HL-60/S4 (cell line): ENCODE data around the gene OBP2A.
"Not testable (repeated sequence)": the region's sequence is repeated elsewhere in the genome, so short reads cannot be mapped to it uniquely, and the experiment has no call there.

Experiments
- in situ Hi-C: fragments of 300-500 bp; cut with MboI; formaldehyde crosslinking; loops from 2 replicates; pipeline ENCODE4 v1.14.3; 2022; ENCODE audit warnings: low sequenced_read_pairs

The OBP2A gene, protein sequence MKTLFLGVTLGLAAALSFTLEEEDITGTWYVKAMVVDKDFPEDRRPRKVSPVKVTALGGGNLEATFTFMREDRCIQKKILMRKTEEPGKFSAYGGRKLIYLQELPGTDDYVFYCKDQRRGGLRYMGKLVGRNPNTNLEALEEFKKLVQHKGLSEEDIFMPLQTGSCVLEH

DNA sequence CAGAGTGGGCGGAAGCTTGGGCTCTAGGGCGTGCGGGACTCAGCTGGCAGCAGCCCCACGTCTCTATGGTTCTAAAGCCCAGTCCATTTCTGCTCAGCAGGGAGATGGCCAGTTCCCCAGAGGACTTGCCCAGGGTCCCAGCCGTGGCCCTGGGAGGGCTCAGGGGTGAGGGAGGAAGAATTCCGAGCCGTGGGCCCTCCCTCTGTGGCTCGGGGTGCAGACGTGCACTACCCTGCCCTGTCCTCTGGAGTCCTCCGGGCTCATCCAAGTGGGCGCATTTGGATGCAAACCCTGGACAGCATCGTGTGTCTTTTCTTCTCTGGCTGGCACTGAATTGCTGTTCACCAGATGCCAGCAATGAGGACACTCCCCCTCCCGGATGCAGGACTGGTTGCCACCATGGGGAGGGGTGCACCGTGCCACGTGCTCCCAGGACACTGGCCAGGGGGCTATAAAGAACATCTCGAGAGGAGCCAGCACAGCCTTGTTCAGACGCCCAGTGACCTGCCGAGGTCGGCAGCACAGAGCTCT, at the start of gene OBP2A:
OBP2A (plus strand) TSS at position 481 of the 531 bp plus-strand sequence. CDS start 55 bp downstream, outside the sequence.
- in situ Hi-C loops, result not testable (repeated sequence)

DNA sequence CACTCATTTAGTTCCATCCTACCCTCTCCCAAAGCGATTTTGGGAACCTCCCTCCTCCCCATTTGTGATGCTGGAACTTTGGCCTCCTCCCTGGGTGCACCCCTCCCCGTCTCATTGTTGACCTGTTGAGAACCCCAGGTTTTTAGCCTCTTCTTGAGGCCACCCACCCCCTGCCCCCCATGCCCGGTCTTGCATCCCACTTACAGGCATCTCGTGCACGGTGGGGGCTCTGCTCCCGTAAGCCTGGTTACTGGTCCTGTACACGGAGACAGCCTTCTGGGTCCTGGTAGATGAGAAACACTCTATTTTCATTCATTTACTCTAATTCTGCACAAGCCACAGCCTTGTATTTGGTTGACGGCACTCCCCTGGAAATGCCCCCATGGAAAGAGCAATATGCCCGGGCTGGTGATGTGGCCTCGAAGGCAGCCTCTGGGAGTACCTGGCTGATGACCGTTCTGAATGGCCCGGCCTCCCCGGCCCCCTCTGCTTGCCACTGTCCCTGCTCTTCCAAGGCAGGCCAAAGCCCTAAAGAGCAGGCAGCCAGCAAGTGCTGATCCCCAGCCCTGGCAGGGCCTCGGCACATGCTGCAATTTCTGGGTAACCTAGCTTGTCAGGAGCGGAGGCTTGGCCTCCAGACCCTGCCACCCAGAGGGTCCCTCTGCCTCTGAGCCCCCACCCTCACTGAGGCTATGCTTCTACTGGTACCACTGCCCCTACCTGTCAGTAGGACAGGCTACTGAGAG, 47.4 kb upstream of the OBP2A start:
- in situ Hi-C loops, result no loop called here

DNA sequence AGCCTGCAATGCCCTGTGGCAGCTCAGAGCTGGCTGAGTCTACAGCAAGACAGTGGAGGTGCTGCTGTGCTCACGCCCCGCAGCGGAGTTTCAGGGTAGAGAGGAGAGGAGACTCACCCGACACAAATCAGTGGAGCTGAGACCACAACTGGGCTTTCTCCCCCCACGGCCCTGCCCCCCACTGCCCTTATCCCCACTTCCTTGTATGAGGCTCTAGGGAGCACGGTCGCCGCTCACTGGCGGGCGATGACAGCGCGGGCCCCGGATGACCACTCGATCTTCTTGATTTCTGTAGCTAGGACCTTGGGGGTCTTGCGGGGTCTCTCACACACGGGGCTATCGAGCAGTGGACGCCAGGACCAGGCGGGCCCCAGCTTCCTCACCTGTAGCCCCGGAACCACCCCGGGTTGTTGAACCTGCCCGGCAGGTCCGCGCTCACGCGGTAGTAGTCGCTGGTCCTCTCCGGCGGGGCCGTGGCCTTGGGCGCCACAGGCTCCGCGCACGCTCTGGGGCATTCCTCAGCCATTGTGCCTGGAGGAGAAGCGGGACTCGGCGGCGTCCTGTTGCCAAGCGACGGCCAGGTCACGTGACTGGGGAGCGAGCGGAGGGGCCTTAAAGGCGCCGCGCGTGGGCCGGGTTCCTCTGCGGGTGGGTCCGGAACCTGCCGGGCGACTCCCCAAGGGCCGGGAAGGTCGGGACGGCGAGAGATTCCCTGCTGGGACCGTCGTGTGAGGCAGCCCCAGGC, 46.4 kb upstream of the OBP2A start:
- in situ Hi-C loops, result no loop called here

DNA sequence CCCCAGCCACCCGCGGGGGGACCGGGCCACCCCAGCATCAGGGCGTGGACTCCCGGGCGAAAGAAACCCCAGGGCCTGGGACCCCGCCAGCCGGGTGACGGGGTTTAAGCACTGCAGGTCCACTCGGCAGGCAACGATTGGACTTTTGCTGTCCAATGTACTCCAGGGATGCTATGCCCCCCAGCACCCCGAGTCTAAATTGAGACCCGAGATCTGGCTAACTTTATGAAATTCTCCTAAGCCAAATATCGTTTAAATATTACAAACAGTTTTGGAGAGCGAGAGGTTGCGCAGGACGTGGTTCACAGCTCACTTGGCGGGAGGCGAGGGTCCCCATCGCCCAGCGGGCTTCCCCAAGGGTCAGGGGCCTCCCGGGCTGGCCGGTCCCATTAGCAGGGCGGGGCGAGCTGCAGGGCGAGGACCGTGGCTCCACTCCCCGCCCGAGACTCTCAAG, 45.8 kb upstream of the OBP2A start:
- in situ Hi-C loops, result no loop called here

DNA sequence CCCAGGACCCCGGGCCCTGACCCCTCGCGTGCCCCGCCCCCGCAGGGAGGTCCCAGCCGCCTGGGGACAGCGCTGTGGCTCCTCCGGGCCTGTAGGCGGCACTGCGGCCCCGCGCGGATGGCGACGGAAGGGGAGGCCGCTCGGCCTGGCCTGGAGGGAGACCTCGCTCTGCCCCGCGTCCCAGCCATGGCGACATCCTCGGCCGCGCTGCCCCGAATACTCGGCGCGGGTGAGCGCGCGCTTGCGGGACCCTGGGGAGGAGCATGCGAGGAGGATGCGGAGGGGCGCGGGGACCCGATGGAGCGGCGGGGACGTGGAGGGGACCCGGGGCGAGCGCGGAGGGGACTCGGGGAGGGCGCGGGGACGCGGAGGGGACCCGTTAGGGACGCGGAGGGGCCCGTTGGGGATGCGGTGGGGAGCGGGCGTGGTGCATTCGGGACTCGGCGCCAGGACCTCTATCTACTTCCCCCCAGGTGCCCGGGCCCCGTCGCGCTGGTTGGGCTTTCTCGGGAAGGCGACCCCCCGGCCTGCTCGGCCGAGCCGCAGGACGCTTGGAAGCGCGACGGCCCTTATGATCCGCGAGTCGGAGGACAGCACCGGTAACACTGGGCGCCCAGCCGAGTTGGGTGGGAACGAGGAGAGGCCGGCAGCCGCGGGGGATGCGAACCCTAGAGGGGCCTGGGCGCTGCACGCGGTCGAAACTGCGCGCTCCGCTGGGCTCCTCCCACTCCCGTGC, 45.2 kb upstream of the OBP2A start, which contains the start of gene MRPS2:
MRPS2 (plus strand) TSS at position 158 of the 736 bp plus-strand sequence; CDS start at position 187, 29 bp downstream.
- in situ Hi-C loops, result no loop called here

DNA sequence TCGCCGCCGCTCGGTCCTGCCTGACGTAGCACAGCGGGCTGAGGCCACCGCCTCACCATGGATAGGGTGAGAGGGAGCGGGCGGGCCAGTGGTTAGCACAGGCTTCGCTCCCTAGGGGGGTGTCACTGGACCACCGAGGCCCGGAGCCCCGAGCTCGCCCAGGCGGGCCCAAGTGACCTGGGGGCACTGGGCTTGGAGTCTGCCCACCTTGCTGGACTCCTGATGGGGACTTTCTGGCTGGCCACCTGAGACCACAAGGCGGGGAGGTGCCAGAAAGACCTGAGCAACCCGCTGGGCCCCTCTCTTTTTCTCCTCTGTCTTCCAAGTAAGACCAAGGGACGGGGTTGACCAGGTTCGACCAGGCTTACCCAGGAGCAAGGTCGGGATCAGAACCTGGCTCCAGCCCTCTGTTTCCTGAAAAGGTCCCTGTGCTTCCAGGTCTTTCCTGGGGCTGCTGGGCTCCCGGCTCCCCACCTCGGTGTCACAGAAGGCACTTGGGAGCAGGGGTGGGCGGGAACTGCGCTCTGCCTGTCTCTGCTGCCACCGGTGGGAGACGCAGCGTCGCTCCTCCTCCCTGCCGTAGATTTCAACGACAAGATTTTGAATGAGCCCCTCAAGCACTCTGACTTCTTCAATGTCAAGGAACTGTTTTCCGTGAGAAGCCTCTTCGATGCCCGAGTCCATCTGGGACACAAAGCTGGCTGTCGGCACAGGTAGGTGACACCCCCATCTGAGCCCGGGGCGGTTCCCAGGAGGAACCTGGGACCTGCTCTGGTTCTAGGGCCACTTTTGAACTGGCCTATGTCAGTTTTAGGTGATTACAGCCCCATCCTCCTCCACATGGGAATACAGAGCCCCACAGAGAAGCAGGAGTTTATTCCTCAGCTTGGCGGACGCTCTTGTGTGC, 44.4 kb upstream of the OBP2A start:
- in situ Hi-C loops, result no loop called here

DNA sequence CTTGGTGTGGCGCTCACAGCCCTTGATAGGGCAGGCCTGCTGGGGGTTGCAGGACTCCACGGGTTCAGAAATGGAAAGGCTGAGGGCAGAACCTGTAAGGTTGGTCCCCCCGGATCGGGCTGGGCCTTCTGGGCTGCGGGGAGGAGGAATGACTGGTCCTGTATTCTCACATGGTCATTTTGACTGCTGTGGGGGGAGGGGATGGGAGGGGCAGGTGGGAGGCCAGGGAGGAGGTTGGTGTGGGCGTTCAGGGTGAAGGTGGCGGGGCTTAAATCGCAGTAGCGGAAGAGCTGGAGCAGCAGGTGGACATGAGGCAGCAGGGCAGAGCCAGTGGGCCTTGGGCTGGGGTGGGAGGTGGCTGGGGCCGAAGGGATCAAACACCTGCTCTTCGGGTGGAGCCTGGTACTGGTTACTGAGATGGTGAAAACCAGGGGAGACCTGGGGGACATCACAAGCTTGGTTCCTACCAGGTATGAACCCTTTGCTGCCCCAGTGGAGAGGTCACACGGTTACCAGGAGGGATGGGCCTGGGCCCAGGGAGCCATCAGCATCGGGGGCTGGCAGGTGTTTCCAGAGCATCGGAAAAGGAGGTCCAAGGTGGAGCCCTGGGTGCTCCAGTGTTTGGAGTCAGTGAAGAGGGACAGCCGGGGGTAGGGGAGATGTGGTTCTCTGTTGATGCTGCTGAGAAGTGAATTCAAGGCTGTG, 43.6 kb upstream of the OBP2A start:
- in situ Hi-C loops, result no loop called here

DNA sequence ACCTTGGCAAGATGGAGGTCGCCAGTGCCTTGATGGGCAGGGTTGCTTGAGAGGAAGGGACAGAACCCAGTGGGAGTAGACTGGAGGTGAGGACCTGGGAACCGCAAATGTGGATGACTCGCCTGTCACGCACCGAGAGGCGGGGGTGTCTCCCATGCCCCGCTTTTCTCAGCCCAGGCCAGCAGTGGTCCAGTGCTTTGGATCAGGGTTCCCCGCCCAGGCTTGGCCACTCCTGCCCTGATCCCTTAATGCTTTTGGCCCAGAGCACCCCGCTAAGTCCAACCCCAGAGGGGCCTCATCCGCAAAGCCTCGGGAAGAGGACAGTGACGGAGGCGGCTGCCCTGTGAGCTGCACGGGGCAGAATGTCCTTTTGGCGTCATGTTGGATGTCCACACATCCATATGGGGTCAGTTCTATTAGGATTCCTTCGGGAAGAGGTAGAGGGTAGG, 43.0 kb upstream of the OBP2A start:
- in situ Hi-C loops, result no loop called here

DNA sequence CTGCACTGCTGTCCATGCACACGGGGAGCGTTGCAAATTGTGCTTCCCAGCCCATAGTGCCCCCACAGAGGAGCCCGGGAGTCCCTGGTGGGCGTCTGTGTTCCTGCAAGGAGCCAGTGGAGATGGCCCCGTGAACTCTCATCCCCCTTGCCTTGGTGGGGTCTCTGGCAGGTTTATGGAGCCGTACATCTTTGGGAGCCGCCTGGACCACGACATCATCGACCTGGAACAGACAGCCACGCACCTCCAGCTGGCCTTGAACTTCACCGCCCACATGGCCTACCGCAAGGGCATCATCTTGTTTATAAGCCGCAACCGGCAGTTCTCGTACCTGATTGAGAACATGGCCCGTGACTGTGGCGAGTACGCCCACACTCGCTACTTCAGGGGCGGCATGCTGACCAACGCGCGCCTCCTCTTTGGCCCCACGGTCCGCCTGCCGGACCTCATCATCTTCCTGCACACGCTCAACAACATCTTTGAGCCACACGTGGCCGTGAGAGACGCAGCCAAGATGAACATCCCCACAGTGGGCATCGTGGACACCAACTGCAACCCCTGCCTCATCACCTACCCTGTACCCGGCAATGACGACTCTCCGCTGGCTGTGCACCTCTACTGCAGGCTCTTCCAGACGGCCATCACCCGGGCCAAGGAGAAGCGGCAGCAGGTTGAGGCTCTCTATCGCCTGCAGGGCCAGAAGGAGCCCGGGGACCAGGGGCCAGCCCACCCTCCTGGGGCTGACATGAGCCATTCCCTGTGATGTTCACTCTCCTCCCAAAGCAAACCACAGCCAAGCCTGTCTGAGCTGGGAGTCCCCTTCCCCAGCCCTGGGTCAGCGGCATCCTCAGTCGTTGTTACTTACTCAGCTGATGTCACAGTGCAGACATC, 42.3 kb upstream of the OBP2A start:
- in situ Hi-C loops, result no loop called here

DNA sequence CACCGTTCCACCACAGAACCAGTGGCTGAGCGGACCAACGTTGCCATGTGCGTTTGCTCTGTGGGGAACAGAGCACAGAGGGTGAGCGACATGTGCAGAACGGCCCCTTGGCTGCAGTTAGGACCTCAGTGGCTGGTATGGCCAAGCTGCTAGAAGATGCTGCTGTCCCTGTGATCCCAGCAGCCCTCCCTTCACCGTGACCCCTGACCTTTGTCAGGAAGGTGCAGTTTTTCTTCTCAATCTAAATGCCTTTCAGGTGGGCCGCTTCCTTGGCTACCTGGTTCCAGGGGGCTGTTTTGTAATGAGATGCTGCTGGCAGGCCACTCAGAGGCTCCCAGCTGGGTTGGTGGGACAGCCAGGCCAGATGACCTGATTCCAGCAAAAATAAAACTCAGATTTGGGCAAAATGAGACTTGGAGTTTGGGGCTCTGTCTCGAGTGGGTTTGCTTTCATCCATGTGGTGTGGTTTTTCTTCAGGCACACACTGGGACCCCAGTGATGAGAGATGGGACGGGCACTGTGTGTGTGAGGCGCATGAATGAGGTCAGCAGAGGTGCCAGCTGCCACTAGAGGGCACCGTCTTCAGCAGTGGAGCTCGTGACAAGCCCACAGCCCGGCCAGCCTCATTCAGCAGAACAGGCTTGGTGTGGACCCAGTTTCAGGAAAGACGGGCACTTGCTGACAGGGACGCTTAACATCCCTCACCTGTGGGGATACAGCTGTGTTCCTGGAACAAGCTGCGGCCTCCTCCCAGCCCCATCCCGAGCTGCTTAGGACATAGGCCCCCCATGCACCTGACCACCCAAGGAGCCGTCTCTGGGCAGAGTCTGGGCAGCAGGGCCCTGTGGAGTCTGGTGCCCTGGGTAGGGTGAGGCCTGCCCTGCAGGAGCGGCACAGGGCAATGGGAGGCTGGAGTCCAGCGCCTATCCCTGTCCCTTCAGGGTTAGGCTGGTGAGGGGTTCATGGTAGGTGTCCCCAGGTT, 41.4 kb upstream of the OBP2A start:
- in situ Hi-C loops, result no loop called here

DNA sequence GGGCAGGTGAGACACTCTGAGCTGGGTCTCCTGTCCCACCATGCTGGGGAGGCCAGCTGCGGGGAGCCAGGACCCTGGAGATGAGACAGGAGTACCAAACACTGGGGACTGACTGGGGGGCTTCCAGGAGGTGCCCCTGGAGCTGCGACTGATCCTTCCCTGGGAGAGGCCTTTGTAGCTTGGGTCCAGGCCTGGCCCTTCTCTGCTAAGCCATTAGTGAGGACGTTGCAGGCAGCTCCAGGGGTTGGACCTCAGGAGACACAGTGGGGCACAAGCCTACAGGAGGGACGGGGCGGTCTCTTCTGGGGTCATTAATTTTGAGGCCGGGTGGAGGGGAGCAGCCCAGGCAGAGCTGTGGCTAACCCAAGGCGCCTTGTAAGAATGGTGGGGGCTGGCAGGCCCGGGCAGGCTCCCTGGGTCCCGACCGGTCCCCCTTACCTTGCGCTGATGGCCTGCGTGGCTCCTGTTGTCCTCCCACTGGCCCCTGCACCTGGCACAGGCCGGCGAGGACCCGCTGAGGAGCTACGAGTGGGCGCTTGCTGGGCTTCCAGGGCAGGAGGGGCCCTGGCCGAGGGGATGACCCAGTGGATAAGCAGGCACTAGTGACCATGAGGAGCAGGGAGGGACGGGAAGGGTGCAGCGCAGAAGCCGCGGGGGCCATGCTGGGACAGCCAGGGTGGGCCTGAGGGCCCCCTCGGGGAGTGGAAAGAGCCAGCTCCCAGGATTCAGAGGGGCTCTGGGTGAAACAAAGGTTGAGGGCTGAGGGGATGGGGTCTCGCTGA, 40.3 kb upstream of the OBP2A start:
- in situ Hi-C loops, result no loop called here

DNA sequence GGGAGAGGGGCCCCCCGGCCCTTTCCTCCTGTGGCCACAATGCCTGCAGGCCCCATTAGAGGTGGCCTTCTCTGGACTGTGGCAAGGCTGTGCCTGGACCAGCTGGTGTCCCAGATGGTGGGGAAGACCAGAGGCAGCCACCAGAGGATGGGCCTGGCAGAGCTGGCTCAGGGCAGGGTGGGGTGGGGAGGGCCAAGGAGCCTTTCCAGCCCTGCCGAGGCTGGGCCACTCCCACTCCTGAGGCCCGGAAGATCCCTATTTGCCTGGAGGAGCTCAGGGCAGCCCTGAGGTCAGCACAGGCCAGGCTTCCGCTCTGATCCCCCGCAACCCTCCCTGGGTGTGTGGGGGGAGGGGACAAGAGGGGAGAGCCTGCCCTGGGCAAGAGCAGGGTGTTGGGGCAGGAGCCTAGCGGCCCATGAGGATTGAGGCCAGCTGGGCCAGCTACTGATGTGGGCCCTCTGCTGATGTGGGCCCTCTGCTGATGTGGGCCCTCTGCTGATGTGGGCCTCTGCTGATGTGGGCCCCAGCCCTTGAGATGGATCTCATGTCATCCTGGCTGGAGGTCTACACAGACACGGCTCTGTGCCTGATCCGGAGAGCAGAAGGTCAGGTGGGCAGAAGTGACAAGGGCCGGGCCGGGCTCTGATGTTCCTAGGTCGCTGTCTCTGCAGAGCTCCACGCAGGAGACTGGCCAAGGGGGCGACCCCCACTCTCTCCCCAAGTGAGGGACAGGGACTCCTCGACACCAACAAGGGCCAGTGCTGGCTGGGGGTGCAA, 39.4 kb upstream of the OBP2A start:
- in situ Hi-C loops, result no loop called here

DNA sequence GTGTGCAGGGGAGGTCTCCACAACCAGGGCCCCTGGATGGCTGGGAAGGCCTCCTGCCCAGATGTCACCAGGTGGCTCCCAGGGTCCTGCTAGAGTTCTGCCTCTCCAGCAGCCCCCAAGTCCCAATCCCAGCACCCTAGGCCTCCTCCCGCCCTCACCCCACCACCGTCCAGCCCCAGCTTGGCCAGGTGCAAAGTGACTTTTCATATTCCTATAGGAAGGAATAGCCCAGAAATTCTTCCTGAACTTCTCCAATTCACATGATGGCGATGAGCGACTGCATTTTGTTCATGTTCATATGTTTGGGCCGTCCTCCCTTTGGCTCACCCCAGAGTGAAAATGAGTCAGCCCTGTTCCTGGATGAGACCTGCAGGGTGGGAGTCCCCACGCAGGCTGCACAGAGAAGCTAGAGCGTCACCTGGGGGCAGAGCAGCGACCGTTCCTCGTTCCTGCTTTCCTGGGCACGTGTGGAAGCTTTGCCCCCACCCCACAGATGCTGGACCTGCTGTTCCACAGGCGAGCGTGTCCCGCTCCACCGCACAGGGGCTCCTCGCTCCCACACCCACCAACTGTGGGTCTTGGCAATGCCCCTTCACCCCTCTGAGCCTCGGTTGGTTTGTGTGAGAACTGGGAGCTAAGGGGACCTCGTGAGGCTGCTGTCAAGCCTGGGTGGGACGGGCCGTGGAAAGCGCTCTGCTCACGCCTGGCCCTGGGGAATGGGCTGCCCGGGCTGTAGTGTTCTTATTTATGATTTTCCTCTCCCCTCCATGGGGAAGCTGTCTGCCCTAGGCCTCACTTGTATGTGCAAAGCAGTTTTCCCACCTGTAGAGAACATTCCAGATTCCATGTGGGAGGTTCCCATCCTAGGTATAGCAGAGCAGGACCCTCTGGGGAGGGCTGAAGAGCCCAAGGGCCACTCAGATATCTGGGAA, 38.6 kb upstream of the OBP2A start:
- in situ Hi-C loops, result no loop called here

DNA sequence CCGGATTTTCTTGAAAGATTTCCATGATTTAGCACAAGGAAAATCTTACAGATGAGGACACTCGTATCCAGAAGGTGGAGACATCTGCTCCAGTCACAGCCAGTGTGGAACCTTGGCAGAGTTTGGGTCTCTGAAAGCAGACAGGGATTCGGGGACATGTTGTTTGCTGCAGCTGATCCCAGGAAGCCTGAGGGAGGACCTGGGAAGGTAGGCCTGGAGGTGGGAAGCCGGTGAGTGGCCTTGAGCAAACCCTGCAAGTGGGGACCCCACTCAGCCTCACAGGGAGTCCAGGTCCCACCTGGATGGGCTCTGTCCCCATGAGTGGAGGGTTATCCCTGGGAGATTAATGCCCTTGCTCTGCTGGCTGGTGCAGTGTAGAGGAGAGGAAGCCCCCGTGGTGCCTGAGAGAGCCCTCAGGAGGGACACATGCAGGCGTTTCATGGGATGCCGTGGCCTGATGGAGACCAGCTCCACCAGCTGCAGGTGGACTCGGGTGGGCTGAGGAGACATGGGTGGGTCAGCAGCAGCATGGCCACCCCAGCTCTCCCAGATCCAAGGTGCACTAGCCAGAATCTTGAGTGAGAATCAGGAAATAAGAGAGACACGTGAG, 37.6 kb upstream of the OBP2A start:
- in situ Hi-C loops, result no loop called here
